Measurements from ENCODE around the gene AGPAT4.
A peak's percentile ranks its signal among the peaks of the same experiment; 100 is the strongest.

The AGPAT4 gene

GRCh38 chr6:161255518-161255917, 18.3 kb downstream of the AGPAT4 start:
- DNase-seq (ENCODE audit: low read depth in 2 of 2): no peak

- DNase-seq (ENCODE audit: low read depth in 2 of 2): no peak
These were observed 19.2 kb downstream of the AGPAT4 start for GRCh38 chr6:161254464-161255253.

GRCh38 chr6:161254126-161254463, 19.8 kb downstream of the AGPAT4 start:
- DNase-seq (ENCODE audit: low read depth in 2 of 2): no peak

GRCh38 chr6:161251345-161251744, 22.5 kb downstream of the AGPAT4 start:
- no peak for DNase-seq (ENCODE audit: low read depth in 2 of 2)

- no peak for DNase-seq (ENCODE audit: low read depth in 2 of 2)
These were observed 24.5 kb downstream of the AGPAT4 start for GRCh38 chr6:161249327-161249726.

- DNase-seq (ENCODE audit: low read depth in 2 of 2): no peak
These were observed 27.1 kb downstream of the AGPAT4 start for GRCh38 chr6:161246725-161247124.

- no peak for DNase-seq (ENCODE audit: low read depth in 2 of 2)
These were observed 28.5 kb downstream of the AGPAT4 start for GRCh38 chr6:161245363-161245762.

- no peak for DNase-seq (ENCODE audit: low read depth in 2 of 2)
These were observed 29.1 kb downstream of the AGPAT4 start for GRCh38 chr6:161244725-161245124.

- peak; percentile 37 to 46 for DNase-seq (ENCODE audit: low read depth in 2 of 2)
These were observed 30.8 kb downstream of the AGPAT4 start for GRCh38 chr6:161242779-161243693.

- DNase-seq (ENCODE audit: low read depth in 2 of 2): no peak
These were observed 31.7 kb downstream of the AGPAT4 start for GRCh38 chr6:161242113-161242512.

GRCh38 chr6:161239001-161239400, 34.9 kb downstream of the AGPAT4 start:
- no peak for DNase-seq (ENCODE audit: low read depth in 2 of 2)

- DNase-seq (ENCODE audit: low read depth in 2 of 2): no peak
These were observed 35.4 kb downstream of the AGPAT4 start for GRCh38 chr6:161238500-161238899.

- DNase-seq (ENCODE audit: low read depth in 2 of 2): no peak
These were observed 35.8 kb downstream of the AGPAT4 start for GRCh38 chr6:161238081-161238480.

GRCh38 chr6:161237176-161237575, 36.7 kb downstream of the AGPAT4 start:
- DNase-seq (ENCODE audit: low read depth in 2 of 2): no peak

- DNase-seq (ENCODE audit: low read depth in 2 of 2): no peak
These were observed 37.9 kb downstream of the AGPAT4 start for GRCh38 chr6:161235776-161236633.

- no peak for DNase-seq (ENCODE audit: low read depth in 2 of 2)
These were observed 39.7 kb downstream of the AGPAT4 start for GRCh38 chr6:161233986-161234661.

GRCh38 chr6:161232467-161232866, 41.4 kb downstream of the AGPAT4 start:
- DNase-seq (ENCODE audit: low read depth in 2 of 2): no peak

- no peak for DNase-seq (ENCODE audit: low read depth in 2 of 2)
These were observed 41.9 kb downstream of the AGPAT4 start for GRCh38 chr6:161232010-161232409.

- DNase-seq (ENCODE audit: low read depth in 2 of 2): no peak
These were observed 43.5 kb downstream of the AGPAT4 start for GRCh38 chr6:161230339-161230738.

GRCh38 chr6:161228921-161229591, 44.8 kb downstream of the AGPAT4 start:
- DNase-seq (ENCODE audit: low read depth in 2 of 2): no peak

GRCh38 chr6:161228096-161228495, 45.8 kb downstream of the AGPAT4 start:
- DNase-seq (ENCODE audit: low read depth in 2 of 2): no peak

Measured in stimulated activated CD8-positive, alpha-beta memory T cell treated with anti-CD3 and anti-CD28 coated beads, Interleukin-7, amount 100 ng/mL, for 1 hour (primary cell).